ENCODE results near the gene TPK1.

- TF ChIP-seq SIN3A (IDR thresholded peaks at IDR 0.05; ENCODE audit: borderline replicate concordance, insufficient read depth, low read depth, low read length) (no peak), CTCF (IDR thresholded peaks at IDR 0.05) (no peak), POLR2AphosphoS5 (IDR thresholded peaks at IDR 0.05; ENCODE audit: low read depth, low read length) (no peak), TCF7L2 (IDR thresholded peaks at IDR 0.05; ENCODE audit: low read depth, low read length) (no peak)
Observed at GRCh38 chr7:144474363-144474762, 361.5 kb downstream of the TPK1 start.

All from Panc1 (cell line).